Measurements from ENCODE around the gene DTWD1. TPM values are rescaled to one million over a fixed set of nuclear protein-coding genes. Genes with fewer than 3 reads are reported as not detected.

Gene DTWD1
- total and polyA plus RNA-seq, 10 of the 15 experiments (the other 5 are each of a cell fraction or from before 2014, with no cell fraction given) = 13.9 to 32.0 (median 19.3) TPM

DNA sequence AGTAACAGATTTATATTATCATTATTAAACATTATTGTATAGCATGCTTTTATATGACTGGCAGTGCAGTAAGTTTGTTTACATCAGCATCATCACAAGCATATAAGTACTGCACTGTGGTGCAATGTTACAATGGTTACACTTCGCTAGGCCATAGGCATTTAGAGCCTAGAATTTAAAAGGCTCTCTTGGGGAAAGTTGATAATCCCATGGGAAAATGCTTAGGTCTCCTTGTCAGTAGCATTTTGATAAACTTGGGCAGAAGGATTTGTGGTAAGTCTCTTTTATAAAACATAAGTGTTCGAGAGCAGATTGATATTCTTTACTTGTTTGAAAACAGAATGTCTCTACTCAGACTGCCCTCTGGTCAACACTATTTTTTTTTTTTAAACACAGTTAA, 7.5 kb downstream of the DTWD1 start:
- ChIA-PET SMC1A (ENCODE audit: uncharacterized antibody, unreplicated experiment) (no interaction called here), POLR2A (interaction anchor here (0.7 kb wide), 1 partner anchor 8 kb away, joined by 3 read pairs; the partner anchor contains the start of genes DTWD1 and FAM227B), RAD21 (ENCODE audit: unreplicated experiment) (no interaction called here), CTCF (no interaction called here)
- no peak overlapping the region for H2AFZ ChIP-seq (ENCODE audit: control insufficient read depth, low read depth, low read length)
- H3K36me3 ChIP-seq (ENCODE audit: control insufficient read depth in 2 of 2, insufficient read depth in 2 of 2, low read length in 1 of 2) = no peaks in the 10 kb centered on the region
- FAIRE-seq (no peak), ATAC-seq (no peak), DNase-seq (ENCODE audit: low read depth, low spot score) (no peak)
- H3K27me3 ChIP-seq (replicated peaks in 1 of 2; ENCODE audit: control insufficient read depth in 2 of 2, insufficient read depth in 2 of 2, low read length in 1 of 2) = no peaks in the 10 kb centered on the region
- peaks cover 8% of the 10 kb centered on the region for H3K9me3 ChIP-seq (replicated peaks; ENCODE audit: control insufficient read depth, insufficient read depth, low read length)
- in situ Hi-C loops (cut with MboI) (loop anchor here (10.0 kb wide), 2 partner anchors 474 to 754 kb away; partner anchors contain the start of genes COPS2 and EID1), intact Hi-C loops (cut with micrococcal nuclease; ENCODE audit: unreplicated experiment) (loop anchor here (10.0 kb wide), 1 partner anchor 1294 kb away; the partner anchor contains the start of gene DUT)
- no peak overlapping the region for H3K9ac ChIP-seq (ENCODE audit: control insufficient read depth, insufficient read depth, low read length)
- H3K4me2 ChIP-seq (ENCODE audit: control insufficient read depth, insufficient read depth) = no peak overlapping the region
- TF ChIP-seq MEF2A (IDR thresholded peaks at IDR 0.05; ENCODE audit: insufficient read depth, low read depth, low read length) (no peak), PAX5 (IDR thresholded peaks at IDR 0.05; ENCODE audit: borderline replicate concordance, low read depth, low read length) (no peak), RAD51 (IDR thresholded peaks at IDR 0.05) (no peak), SUZ12 (IDR thresholded peaks at IDR 0.05; ENCODE audit: unreplicated experiment) (no peak), HCFC1 (IDR thresholded peaks at IDR 0.05; ENCODE audit: low read length) (no peak), FOS (IDR thresholded peaks at IDR 0.05; ENCODE audit: borderline replicate concordance, extremely low read depth, insufficient read length) (no peak), RBBP5 (conservative IDR thresholded peaks at IDR 0.05) (no peak), WRNIP1 (IDR thresholded peaks at IDR 0.05; ENCODE audit: borderline replicate concordance, low read depth, low read length) (no peak), MXI1 (IDR thresholded peaks at IDR 0.05; ENCODE audit: low read depth, low read length) (no peak), MYC (IDR thresholded peaks at IDR 0.05; ENCODE audit: insufficient read depth, insufficient read length, insufficient replicate concordance, low read length, severe bottlenecking) (no peak), RELA (IDR thresholded peaks at IDR 0.05; ENCODE audit: borderline replicate concordance, partially characterized antibody) (no peak), CEBPB (IDR thresholded peaks at IDR 0.05; ENCODE audit: borderline replicate concordance in 1 of 2, low read depth in 2 of 2, low read length in 2 of 2) (no peak)
- TF ChIP-seq, protein P1, sequence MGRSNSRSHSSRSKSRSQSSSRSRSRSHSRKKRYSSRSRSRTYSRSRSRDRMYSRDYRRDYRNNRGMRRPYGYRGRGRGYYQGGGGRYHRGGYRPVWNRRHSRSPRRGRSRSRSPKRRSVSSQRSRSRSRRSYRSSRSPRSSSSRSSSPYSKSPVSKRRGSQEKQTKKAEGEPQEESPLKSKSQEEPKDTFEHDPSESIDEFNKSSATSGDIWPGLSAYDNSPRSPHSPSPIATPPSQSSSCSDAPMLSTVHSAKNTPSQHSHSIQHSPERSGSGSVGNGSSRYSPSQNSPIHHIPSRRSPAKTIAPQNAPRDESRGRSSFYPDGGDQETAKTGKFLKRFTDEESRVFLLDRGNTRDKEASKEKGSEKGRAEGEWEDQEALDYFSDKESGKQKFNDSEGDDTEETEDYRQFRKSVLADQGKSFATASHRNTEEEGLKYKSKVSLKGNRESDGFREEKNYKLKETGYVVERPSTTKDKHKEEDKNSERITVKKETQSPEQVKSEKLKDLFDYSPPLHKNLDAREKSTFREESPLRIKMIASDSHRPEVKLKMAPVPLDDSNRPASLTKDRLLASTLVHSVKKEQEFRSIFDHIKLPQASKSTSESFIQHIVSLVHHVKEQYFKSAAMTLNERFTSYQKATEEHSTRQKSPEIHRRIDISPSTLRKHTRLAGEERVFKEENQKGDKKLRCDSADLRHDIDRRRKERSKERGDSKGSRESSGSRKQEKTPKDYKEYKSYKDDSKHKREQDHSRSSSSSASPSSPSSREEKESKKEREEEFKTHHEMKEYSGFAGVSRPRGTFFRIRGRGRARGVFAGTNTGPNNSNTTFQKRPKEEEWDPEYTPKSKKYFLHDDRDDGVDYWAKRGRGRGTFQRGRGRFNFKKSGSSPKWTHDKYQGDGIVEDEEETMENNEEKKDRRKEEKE (IDR thresholded peaks at IDR 0.05) = no peak
- TF ChIP-seq, protein P2, sequence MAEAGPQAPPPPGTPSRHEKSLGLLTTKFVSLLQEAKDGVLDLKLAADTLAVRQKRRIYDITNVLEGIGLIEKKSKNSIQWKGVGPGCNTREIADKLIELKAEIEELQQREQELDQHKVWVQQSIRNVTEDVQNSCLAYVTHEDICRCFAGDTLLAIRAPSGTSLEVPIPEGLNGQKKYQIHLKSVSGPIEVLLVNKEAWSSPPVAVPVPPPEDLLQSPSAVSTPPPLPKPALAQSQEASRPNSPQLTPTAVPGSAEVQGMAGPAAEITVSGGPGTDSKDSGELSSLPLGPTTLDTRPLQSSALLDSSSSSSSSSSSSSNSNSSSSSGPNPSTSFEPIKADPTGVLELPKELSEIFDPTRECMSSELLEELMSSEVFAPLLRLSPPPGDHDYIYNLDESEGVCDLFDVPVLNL (IDR thresholded peaks at IDR 0.05; ENCODE audit: low read depth, low read length) = no peak
- TF ChIP-seq, protein P3, sequence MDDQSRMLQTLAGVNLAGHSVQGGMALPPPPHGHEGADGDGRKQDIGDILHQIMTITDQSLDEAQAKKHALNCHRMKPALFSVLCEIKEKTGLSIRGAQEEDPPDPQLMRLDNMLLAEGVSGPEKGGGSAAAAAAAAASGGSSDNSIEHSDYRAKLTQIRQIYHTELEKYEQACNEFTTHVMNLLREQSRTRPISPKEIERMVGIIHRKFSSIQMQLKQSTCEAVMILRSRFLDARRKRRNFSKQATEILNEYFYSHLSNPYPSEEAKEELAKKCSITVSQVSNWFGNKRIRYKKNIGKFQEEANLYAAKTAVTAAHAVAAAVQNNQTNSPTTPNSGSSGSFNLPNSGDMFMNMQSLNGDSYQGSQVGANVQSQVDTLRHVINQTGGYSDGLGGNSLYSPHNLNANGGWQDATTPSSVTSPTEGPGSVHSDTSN (IDR thresholded peaks at IDR 0.05; ENCODE audit: insufficient replicate concordance, low read depth, low read length) = no peak
- TF ChIP-seq, protein P4, sequence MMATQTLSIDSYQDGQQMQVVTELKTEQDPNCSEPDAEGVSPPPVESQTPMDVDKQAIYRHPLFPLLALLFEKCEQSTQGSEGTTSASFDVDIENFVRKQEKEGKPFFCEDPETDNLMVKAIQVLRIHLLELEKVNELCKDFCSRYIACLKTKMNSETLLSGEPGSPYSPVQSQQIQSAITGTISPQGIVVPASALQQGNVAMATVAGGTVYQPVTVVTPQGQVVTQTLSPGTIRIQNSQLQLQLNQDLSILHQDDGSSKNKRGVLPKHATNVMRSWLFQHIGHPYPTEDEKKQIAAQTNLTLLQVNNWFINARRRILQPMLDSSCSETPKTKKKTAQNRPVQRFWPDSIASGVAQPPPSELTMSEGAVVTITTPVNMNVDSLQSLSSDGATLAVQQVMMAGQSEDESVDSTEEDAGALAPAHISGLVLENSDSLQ (IDR thresholded peaks at IDR 0.05) = no peak
- H4K20me1 ChIP-seq (ENCODE audit: control insufficient read depth, insufficient read depth) = no peaks in the 10 kb centered on the region
- H3K27ac ChIP-seq (ENCODE audit: control insufficient read depth, insufficient read depth) = no peak overlapping the region
- no TSS peak for BruUV-seq (replicated peaks)
- H3K4me1 ChIP-seq (ENCODE audit: control insufficient read depth, insufficient read depth, low read length) = no peaks in the 10 kb centered on the region
- WGBS (ENCODE audit: insufficient coverage, insufficient replicate concordance, low lambda C conversion rate, missing lambda C conversion rate) = 100% methylated on average over 2 of the region's 2 CpGs
- H3K4me3 ChIP-seq = no peak overlapping the region
- H3K79me2 ChIP-seq (ENCODE audit: control insufficient read depth, insufficient read depth, low read length) = peaks cover 3% of the 10 kb centered on the region

Data from GM12878 (cell line).